Stomach (tissue), 4 donors: ENCODE results near the gene JAGN1.

Source experiments
- CTCF ChIP-seq, 7 experiments: fragments of 450-650 bp in 4 of 7; fragments of 200-600 bp in 3 of 7; sonication (generic) in 3 of 7; IDR thresholded peaks; one replicate each; pipeline ENCODE4 v1.5.1; 2016 to 2019; ENCODE audit warnings: antibody characterized with exemption in 7 of 7, control low read depth in 2 of 7, mild to moderate bottlenecking in 1 of 7
- EP300 ChIP-seq: sonication (generic); formaldehyde crosslinking; IDR thresholded peaks from one replicate; pipeline ENCODE4 v1.6.1; 2017; ENCODE audit warnings: antibody characterized with exemption
- POLR2A ChIP-seq, 4 donors: fragments of 450-650 bp; IDR thresholded peaks; one replicate each; pipeline ENCODE4 v1.6.1; 2016; ENCODE audit warnings: antibody characterized with exemption in 4 of 4, control low read depth in 2 of 4, mild to moderate bottlenecking in 1 of 4, moderate library complexity in 1 of 4
- POLR2AphosphoS5 ChIP-seq, 3 donors: sonication (generic); formaldehyde crosslinking; IDR thresholded peaks; one replicate each; pipeline ENCODE4 v1.6.1; 2016; ENCODE audit warnings: antibody characterized with exemption in 3 of 3

GRCh38 chr3:9884555-9885165 lies 5.8 kb upstream of the JAGN1 start:
- TF ChIP-seq CTCF (IDR thresholded peaks at IDR 0.05) (no peak), EP300 (no peak), POLR2A (IDR thresholded peaks at IDR 0.05) (no peak), POLR2AphosphoS5 (IDR thresholded peaks at IDR 0.05) (no peak)
